ENCODE measurements around the gene ARHGAP28.

The ARHGAP28 gene

DNA sequence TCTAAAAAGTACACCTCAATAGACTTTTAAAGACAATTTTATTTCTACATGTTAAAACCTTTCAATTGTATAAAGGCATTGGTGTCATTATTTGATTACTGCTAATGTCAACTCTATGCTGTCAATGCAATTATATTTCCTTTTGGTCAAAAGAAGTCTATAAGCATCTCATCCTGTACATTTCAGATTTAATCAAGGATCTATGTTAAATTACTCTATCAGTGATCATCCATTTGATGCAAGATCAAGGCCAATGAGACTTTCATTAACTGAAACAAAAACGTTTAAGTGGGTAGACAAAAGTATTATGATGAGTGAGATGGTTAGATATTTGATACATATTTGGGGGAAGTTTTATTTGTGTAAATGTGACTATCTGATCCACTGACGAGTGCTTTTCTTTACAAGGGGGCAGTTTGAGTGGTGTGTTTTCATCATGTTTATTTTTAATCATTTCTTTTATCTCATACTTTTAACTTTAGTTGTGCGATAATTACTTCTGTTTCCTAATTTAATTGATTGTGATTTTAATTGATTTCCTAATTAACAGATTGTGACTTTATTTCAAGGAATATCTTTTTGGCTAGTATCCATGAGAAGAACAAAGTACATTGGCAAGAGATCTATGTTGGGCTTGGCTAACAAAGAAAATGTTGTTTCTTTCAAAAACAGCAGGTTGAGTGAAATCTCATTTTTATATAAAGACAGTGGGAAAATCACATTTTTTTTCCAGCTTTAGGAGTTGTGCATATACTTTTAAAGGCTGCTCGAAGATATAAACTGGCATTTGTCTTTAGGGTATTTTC, 1.1 kb downstream of the ARHGAP28 start:
- H3K4me3 ChIP-seq (ENCODE audit: low read depth, low read length): no peak overlapping the region
- no peak for DNase-seq (ENCODE audit: low read depth)
- TF ChIP-seq, protein P1, sequence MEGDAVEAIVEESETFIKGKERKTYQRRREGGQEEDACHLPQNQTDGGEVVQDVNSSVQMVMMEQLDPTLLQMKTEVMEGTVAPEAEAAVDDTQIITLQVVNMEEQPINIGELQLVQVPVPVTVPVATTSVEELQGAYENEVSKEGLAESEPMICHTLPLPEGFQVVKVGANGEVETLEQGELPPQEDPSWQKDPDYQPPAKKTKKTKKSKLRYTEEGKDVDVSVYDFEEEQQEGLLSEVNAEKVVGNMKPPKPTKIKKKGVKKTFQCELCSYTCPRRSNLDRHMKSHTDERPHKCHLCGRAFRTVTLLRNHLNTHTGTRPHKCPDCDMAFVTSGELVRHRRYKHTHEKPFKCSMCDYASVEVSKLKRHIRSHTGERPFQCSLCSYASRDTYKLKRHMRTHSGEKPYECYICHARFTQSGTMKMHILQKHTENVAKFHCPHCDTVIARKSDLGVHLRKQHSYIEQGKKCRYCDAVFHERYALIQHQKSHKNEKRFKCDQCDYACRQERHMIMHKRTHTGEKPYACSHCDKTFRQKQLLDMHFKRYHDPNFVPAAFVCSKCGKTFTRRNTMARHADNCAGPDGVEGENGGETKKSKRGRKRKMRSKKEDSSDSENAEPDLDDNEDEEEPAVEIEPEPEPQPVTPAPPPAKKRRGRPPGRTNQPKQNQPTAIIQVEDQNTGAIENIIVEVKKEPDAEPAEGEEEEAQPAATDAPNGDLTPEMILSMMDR (IDR thresholded peaks at IDR 0.05; ENCODE audit: insufficient read depth, low read depth, low read length, missing control alignments): no peak

DNA sequence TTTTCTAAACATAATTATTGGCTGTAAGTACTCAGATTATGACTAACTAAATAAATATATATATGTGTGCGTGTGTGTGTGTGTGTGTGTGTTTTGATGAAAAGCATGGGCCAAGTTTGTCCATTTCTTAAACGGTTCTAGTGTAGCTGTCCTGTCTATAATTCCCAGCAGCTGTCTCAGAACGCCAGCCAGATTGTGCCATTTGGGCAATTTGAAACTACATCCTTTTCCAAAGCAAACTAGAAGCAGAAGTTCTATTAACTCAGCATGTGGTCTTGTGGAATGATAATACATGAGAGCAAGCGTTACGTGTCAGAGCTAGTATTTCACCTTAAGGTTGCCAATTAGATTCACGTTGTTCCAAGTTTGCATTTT, 1.7 kb downstream of the ARHGAP28 start:
- TF ChIP-seq, protein P1 (IDR thresholded peaks at IDR 0.05; ENCODE audit: insufficient read depth, low read depth, low read length, missing control alignments): no peak
- no peak overlapping the region for H3K4me3 ChIP-seq (ENCODE audit: low read depth, low read length)
- no peak for DNase-seq (ENCODE audit: low read depth)

DNA sequence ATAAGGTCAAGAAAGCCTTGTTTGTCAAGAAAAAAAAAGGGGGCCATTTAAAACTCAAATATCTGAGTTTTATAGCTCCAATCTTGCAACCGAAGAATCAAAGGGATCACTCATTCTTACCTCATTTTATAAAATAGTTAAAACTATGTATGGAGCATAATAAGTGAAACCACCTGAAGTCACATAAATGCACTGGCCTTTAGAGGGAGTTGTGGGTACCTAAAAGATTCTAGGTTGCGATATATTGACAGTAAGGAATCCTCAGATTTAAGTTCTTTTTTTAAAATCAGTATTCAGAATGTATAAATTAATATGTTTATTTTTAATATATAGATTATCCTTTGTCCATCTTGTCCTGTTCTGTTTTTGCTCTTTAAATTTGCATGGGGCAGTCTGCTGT, 3.4 kb downstream of the ARHGAP28 start:
- H3K4me3 ChIP-seq (ENCODE audit: low read depth, low read length): no peak overlapping the region
- DNase-seq (ENCODE audit: low read depth): no peak
- TF ChIP-seq, protein P1 (IDR thresholded peaks at IDR 0.05; ENCODE audit: insufficient read depth, low read depth, low read length, missing control alignments): no peak

DNA sequence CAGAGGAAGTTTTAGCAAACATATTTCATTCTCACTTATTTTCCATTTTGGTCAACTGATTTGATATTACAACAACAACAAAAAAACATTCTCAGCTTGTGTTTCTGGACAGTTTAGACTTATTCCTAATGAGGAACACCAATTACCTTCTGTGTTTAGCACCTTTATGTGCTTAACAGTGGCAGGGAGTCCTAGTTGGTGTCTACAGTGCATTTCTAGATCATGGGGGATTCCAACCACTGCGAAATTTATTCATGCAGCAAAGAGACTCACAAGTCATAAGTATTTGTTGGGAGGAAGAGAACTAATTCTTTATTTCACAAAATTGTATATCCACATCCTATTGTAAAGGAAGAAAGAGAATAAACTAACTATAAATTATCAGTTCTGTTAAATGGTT, 4.2 kb downstream of the ARHGAP28 start:
- no peak overlapping the region for H3K4me3 ChIP-seq (ENCODE audit: low read depth, low read length)
- TF ChIP-seq, protein P1 (IDR thresholded peaks at IDR 0.05; ENCODE audit: insufficient read depth, low read depth, low read length, missing control alignments): no peak
- DNase-seq (ENCODE audit: low read depth): no peak

DNA sequence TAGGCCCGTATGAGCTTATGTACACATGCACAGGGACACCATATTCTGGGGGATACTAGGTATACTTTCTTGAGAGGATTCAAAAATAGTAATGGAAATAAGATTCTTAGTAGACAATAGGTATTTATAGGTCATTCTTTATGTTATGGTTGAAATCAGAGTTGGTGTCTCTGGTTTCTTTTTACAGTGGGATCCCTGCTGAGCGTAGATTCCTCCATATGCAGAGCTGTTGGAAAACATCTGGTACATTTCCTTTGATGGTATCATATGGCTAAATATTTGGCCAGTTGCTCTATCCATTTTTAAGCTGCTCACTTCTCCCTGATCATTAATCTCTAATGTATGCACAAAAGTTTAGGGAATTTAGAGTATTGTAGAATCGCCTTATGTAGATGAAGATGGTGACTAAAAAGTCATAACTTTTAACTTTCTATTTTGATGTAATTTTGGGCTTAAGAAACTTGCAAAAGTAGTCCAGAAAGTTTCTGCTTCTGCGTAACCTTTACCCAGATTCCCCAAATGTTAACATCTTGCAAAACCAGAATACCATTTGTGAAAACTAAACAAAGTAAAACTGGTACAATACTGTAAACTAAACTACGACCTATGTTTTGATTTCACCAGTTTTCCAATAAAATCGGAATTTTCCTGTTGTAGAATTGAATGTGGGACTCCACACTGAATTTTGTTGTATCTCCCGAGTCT, 5.4 kb downstream of the ARHGAP28 start:
- no peak for DNase-seq (ENCODE audit: low read depth)
- H3K4me3 ChIP-seq (ENCODE audit: low read depth, low read length): no peak overlapping the region
- TF ChIP-seq, protein P1 (IDR thresholded peaks at IDR 0.05; ENCODE audit: insufficient read depth, low read depth, low read length, missing control alignments): no peak

DNA sequence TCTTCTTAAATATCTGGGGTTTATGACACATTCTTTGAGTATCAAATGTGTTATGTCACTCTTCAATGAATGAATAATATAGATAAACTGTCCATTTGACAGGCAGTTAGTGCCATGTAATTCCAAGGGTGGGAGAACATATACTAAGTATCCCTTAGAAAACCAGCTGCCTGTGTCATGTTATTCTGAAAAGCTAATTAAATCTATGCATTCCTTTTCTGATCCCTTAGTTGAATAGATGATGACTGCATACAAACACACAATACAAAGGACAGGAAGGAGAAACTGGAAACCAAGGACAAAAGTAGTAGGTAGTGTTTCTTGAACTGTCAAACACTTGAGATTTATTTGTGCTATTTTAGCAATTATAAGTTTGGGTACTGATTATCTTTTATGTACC, 8.3 kb downstream of the ARHGAP28 start:
- TF ChIP-seq, protein P1 (IDR thresholded peaks at IDR 0.05; ENCODE audit: insufficient read depth, low read depth, low read length, missing control alignments): no peak
- DNase-seq (ENCODE audit: low read depth): no peak
- H3K4me3 ChIP-seq (ENCODE audit: low read depth, low read length): no peak overlapping the region
